ENCODE data around the gene PKD1. TPM values are rescaled to one million over a fixed set of nuclear protein-coding genes. Genes with fewer than 3 reads are reported as not detected.
A peak's percentile ranks its signal among the peaks of the same experiment; 100 is the strongest.

The PKD1 gene
- total and polyA plus RNA-seq, 2 of the 13 experiments (the other 11 are each of a cell fraction or from before 2014, with no cell fraction given) = 22.1 to 23.0 TPM

DNA sequence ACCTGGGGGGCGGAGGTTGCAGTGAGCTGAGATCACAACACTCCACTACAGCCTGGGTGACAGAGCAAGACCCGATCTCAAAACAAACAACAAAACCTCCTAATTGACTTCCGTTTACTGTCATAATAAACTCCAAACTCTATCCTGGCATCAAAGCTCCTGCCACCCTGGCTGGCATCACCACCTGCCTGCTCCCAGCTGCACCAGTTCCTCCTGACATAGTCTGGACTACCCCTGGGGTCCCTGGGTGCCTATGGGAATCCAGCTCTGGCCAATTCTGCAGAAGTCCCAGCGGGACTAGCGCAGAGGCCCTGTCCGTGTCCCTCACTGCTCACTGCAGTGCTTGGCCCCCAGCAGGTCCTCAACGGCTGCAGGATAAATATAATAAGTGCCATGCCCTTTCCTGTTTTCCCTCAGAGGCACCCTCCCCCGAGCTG, 88.8 kb downstream of the PKD1 start (continued):
- TF ChIP-seq, protein P1, sequence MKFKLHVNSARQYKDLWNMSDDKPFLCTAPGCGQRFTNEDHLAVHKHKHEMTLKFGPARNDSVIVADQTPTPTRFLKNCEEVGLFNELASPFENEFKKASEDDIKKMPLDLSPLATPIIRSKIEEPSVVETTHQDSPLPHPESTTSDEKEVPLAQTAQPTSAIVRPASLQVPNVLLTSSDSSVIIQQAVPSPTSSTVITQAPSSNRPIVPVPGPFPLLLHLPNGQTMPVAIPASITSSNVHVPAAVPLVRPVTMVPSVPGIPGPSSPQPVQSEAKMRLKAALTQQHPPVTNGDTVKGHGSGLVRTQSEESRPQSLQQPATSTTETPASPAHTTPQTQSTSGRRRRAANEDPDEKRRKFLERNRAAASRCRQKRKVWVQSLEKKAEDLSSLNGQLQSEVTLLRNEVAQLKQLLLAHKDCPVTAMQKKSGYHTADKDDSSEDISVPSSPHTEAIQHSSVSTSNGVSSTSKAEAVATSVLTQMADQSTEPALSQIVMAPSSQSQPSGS (CRISPR knock-in tag; IDR thresholded peaks at IDR 0.05) = 0 out of 2 replicates have a peak, but pooled peaks have one; percentile 27
- TF ChIP-seq RAD21 (CRISPR knock-in tag; IDR thresholded peaks at IDR 0.05) (0 out of 2 replicates have a peak, but pooled peaks have one; percentile 9), ZNF124 (CRISPR knock-in tag; IDR thresholded peaks at IDR 0.05) (0 out of 2 replicates have a peak, but pooled peaks have one; percentile 8), NFATC3 (CRISPR knock-in tag; IDR thresholded peaks at IDR 0.05) (0 out of 2 replicates have a peak, but pooled peaks have one; percentile 10), GATA4 (IDR thresholded peaks at IDR 0.05; ENCODE audit: borderline replicate concordance, low read depth) (0 out of 2 replicates have a peak, but pooled peaks have one; percentile 18), GABPA (IDR thresholded peaks at IDR 0.05; ENCODE audit: low read depth, low read length) (no peak), GABPA (CRISPR knock-in tag; IDR thresholded peaks at IDR 0.05; ENCODE audit: low read depth) (no peak), EP300 (IDR thresholded peaks at IDR 0.05; ENCODE audit: low read depth in 2 of 2, low read length in 2 of 2) (peak in 1 of 2 experiments; percentile 6; a peak in 1 of 4 replicates), EP300 (CRISPR knock-in tag; IDR thresholded peaks at IDR 0.05; ENCODE audit: borderline replicate concordance) (no peak), FOXP1 (IDR thresholded peaks at IDR 0.05) (no peak), FOXP1 (CRISPR knock-in tag; IDR thresholded peaks at IDR 0.05) (0 out of 2 replicates have a peak, but pooled peaks have one; percentile 23), GFI1 (CRISPR knock-in tag; IDR thresholded peaks at IDR 0.05; ENCODE audit: borderline replicate concordance) (peak; percentile 27; the same call in 1 of the 2 replicates), SMC3 (IDR thresholded peaks at IDR 0.05; ENCODE audit: low read length) (no peak), ZIK1 (CRISPR knock-in tag; IDR thresholded peaks at IDR 0.05; ENCODE audit: borderline replicate concordance, low read depth) (no peak), PAX8 (CRISPR knock-in tag; IDR thresholded peaks at IDR 0.05; ENCODE audit: borderline replicate concordance) (0 out of 2 replicates have a peak, but pooled peaks have one; percentile 12), ZSCAN30 (CRISPR knock-in tag; IDR thresholded peaks at IDR 0.05) (0 out of 2 replicates have a peak, but pooled peaks have one; percentile 14), JDP2 (CRISPR knock-in tag; IDR thresholded peaks at IDR 0.05; ENCODE audit: borderline replicate concordance) (no peak), PHF20 (CRISPR knock-in tag; IDR thresholded peaks at IDR 0.05) (no peak), EED (CRISPR knock-in tag; IDR thresholded peaks at IDR 0.05) (0 out of 2 replicates have a peak, but pooled peaks have one; percentile 11), ZNF766 (CRISPR knock-in tag; IDR thresholded peaks at IDR 0.05; ENCODE audit: borderline replicate concordance) (0 out of 2 replicates have a peak, but pooled peaks have one; percentile 11), ZMYM4 (CRISPR knock-in tag; IDR thresholded peaks at IDR 0.05) (0 out of 2 replicates have a peak, but pooled peaks have one; percentile 36), FOXA3 (CRISPR knock-in tag; IDR thresholded peaks at IDR 0.05) (peak; percentile 31; the same call in 1 of the 2 replicates), SIN3A (IDR thresholded peaks at IDR 0.05; ENCODE audit: borderline replicate concordance, low read depth, low read length) (peak; percentile 17; the same call in 1 of the 2 replicates), ZNF747 (CRISPR knock-in tag; IDR thresholded peaks at IDR 0.05; ENCODE audit: borderline replicate concordance) (peak; percentile 42; the same call in 1 of the 2 replicates), ZNF264 (CRISPR knock-in tag; IDR thresholded peaks at IDR 0.05) (peak; percentile 76), SMARCC2 (IDR thresholded peaks at IDR 0.05) (no peak)
- TF ChIP-seq, protein P2, sequence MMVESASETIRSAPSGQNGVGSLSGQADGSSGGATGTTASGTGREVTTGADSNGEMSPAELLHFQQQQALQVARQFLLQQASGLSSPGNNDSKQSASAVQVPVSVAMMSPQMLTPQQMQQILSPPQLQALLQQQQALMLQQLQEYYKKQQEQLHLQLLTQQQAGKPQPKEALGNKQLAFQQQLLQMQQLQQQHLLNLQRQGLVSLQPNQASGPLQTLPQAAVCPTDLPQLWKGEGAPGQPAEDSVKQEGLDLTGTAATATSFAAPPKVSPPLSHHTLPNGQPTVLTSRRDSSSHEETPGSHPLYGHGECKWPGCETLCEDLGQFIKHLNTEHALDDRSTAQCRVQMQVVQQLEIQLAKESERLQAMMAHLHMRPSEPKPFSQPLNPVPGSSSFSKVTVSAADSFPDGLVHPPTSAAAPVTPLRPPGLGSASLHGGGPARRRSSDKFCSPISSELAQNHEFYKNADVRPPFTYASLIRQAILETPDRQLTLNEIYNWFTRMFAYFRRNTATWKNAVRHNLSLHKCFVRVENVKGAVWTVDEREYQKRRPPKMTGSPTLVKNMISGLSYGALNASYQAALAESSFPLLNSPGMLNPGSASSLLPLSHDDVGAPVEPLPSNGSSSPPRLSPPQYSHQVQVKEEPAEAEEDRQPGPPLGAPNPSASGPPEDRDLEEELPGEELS (CRISPR knock-in tag; IDR thresholded peaks at IDR 0.05) = 0 out of 2 replicates have a peak, but pooled peaks have one; percentile 17
- TF ChIP-seq, protein P3, sequence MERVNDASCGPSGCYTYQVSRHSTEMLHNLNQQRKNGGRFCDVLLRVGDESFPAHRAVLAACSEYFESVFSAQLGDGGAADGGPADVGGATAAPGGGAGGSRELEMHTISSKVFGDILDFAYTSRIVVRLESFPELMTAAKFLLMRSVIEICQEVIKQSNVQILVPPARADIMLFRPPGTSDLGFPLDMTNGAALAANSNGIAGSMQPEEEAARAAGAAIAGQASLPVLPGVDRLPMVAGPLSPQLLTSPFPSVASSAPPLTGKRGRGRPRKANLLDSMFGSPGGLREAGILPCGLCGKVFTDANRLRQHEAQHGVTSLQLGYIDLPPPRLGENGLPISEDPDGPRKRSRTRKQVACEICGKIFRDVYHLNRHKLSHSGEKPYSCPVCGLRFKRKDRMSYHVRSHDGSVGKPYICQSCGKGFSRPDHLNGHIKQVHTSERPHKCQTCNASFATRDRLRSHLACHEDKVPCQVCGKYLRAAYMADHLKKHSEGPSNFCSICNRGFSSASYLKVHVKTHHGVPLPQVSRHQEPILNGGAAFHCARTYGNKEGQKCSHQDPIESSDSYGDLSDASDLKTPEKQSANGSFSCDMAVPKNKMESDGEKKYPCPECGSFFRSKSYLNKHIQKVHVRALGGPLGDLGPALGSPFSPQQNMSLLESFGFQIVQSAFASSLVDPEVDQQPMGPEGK (CRISPR knock-in tag; IDR thresholded peaks at IDR 0.05) = peak; percentile 89; the same call in 1 of the 2 replicates
